UCSD-AML1 (cell line): ENCODE results near the gene VAT1L.
"Not testable (repeated sequence)": the region's sequence is repeated elsewhere in the genome, so short reads cannot be mapped to it uniquely, and the experiment has no call there.

Experiments used
- DNase-seq: peaks from one replicate; lab custom pipeline; 2025; ENCODE audit not compliant: unreplicated experiment; lab: John Stamatoyannopoulos, UW

VAT1L gene

GRCh38 chr16:77947590-77947989, 159.2 kb downstream of the VAT1L start:
- DNase-seq = not testable (repeated sequence)

GRCh38 chr16:77948835-77949234, 160.5 kb downstream of the VAT1L start:
- DNase-seq = no peak

GRCh38 chr16:77949445-77949844, 161.1 kb downstream of the VAT1L start:
- no peak for DNase-seq

GRCh38 chr16:77951788-77952187, 163.4 kb downstream of the VAT1L start:
- no peak for DNase-seq

- no peak for DNase-seq
Measured at GRCh38 chr16:77955127-77955526, 166.8 kb downstream of the VAT1L start.

- DNase-seq = no peak
Measured at GRCh38 chr16:77956231-77956630, 167.9 kb downstream of the VAT1L start.

GRCh38 chr16:77960766-77961165, 172.4 kb downstream of the VAT1L start:
- no peak for DNase-seq

GRCh38 chr16:77961814-77962213, 173.4 kb downstream of the VAT1L start:
- no peak for DNase-seq

- no peak for DNase-seq
Measured at GRCh38 chr16:77962689-77963088, 174.3 kb downstream of the VAT1L start.

- no peak for DNase-seq
Measured at GRCh38 chr16:77963185-77964044, 175.1 kb downstream of the VAT1L start.

GRCh38 chr16:77965346-77965745, 177.0 kb downstream of the VAT1L start:
- no peak for DNase-seq

GRCh38 chr16:77967054-77967904, 178.9 kb downstream of the VAT1L start:
- DNase-seq = no peak

- no peak for DNase-seq
Measured at GRCh38 chr16:77969861-77970260, 181.5 kb downstream of the VAT1L start.

GRCh38 chr16:77970371-77970770, 182.0 kb downstream of the VAT1L start:
- DNase-seq = no peak

GRCh38 chr16:77971306-77972061, 183.1 kb downstream of the VAT1L start:
- DNase-seq = peak; percentile 65

GRCh38 chr16:77972062-77972392, 183.7 kb downstream of the VAT1L start:
- no peak for DNase-seq

- DNase-seq = no peak
Measured at GRCh38 chr16:77974883-77975282, 186.5 kb downstream of the VAT1L start.

GRCh38 chr16:77975942-77976341, 187.6 kb downstream of the VAT1L start:
- no peak for DNase-seq

- no peak for DNase-seq
Measured at GRCh38 chr16:77977339-77977738, 189.0 kb downstream of the VAT1L start.

- no peak for DNase-seq
Measured at GRCh38 chr16:77985111-77985510, 196.7 kb downstream of the VAT1L start.

GRCh38 chr16:77986011-77986740, 197.8 kb downstream of the VAT1L start:
- no peak for DNase-seq
